ENCODE results near the gene MAOA. TPM values are rescaled to one million over a fixed set of nuclear protein-coding genes. Genes with fewer than 3 reads are reported as not detected.
"Not testable (repeated sequence)": the region's sequence is repeated elsewhere in the genome, so short reads cannot be mapped to it uniquely, and the experiment has no call there.

The MAOA gene
- total RNA-seq, 4 donors from 2014 or later: 287 to 362 (median 316) TPM

DNA sequence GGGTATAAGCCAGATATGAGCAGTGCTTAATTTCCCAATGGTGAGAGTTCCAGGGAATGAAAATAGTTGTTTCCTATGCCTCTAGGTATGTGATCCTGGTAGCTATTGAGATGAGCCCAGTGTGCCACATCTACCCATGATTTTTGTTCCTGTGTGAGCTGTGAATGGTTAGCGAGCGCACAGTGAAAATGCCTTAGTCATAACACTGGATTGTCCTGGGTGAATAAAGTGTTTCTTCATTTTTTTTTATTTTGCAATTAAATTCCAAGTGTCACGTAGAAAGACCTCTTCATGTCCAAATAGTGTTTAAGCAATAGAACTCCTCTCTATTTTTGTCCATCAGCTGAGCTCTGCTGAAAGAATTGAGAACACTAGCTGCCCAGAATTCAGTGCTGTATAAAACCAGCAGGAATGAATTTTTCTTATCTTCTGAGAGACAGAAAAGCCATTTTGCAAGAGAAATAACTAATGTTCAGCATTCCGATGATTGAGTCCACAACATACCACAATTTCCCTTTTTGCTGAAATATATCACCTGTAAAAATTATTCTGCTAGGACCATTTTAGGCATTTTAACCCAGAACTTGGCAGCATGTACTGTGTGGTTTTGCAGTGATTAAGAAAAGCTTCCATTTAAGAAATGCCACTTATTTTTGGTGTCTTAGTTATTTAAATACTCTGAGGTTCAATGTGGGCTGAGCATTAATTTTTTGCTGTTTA lies 5.6 kb downstream of the MAOA start:
- TF ChIP-seq, protein P1, sequence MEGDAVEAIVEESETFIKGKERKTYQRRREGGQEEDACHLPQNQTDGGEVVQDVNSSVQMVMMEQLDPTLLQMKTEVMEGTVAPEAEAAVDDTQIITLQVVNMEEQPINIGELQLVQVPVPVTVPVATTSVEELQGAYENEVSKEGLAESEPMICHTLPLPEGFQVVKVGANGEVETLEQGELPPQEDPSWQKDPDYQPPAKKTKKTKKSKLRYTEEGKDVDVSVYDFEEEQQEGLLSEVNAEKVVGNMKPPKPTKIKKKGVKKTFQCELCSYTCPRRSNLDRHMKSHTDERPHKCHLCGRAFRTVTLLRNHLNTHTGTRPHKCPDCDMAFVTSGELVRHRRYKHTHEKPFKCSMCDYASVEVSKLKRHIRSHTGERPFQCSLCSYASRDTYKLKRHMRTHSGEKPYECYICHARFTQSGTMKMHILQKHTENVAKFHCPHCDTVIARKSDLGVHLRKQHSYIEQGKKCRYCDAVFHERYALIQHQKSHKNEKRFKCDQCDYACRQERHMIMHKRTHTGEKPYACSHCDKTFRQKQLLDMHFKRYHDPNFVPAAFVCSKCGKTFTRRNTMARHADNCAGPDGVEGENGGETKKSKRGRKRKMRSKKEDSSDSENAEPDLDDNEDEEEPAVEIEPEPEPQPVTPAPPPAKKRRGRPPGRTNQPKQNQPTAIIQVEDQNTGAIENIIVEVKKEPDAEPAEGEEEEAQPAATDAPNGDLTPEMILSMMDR (IDR thresholded peaks at IDR 0.05): no peak
- no peak for TF ChIP-seq POLR2A (IDR thresholded peaks at IDR 0.05)
- intact Hi-C loops (cut with DNase I): loop anchor here (5.0 kb wide), 1 partner anchor 81 kb away; no protein-coding TSS in a partner anchor
- peaks cover 0 to 34% of the 10 kb centered on the region in 2 donors for H3K4me1 ChIP-seq
- 58 to 70% methylated on average over 4 of the region's 4 CpGs for WGBS, 2 donors
- no peak overlapping the region for H3K4me3 ChIP-seq (replicated peaks in 1 of 3)
- no peaks in the 10 kb centered on the region for H3K36me3 ChIP-seq
- no peaks in the 10 kb centered on the region for H3K27me3 ChIP-seq
- DNase-seq: peak; percentile 6 to 12
- peak overlapping the region in 2 of 3 donors; percentile 14 to 47 for H3K27ac ChIP-seq
- no peaks in the 10 kb centered on the region for H3K9me3 ChIP-seq

DNA sequence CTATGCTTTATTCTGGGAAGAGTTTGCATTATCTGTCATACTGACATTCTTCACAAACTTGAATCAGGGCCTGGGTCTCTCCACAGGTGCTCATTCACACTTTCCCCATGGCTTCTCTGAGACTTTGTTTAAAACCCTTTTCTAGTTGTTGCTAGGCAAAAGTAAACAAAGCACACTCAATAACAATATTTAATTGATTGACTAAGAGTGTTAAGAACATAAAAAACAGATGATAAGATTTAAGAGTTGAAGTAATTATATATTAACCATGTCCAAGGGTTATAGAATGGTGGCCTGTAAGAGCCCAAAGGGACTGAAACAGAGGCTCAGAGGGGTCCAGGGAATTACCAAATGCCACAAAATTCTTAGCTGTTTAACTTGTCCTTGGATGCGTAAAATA lies 7.1 kb downstream of the MAOA start:
- TF ChIP-seq, protein P1 (IDR thresholded peaks at IDR 0.05): no peak
- TF ChIP-seq POLR2A (IDR thresholded peaks at IDR 0.05): no peak
- H3K4me3 ChIP-seq (replicated peaks in 1 of 3): no peak overlapping the region
- no peaks in the 10 kb centered on the region for H3K9me3 ChIP-seq
- 94 to 100% methylated on average over 1 of the region's 1 CpG for WGBS, 2 donors
- intact Hi-C loops (cut with DNase I): loop anchor here (5.0 kb wide), 1 partner anchor 79 kb away; no protein-coding TSS in a partner anchor
- H3K27ac ChIP-seq: no peak overlapping the region
- no peaks in the 10 kb centered on the region for H3K36me3 ChIP-seq
- no peak for DNase-seq
- peaks cover 0 to 34% of the 10 kb centered on the region in 2 donors for H3K4me1 ChIP-seq
- H3K27me3 ChIP-seq: peaks cover 2% of the 10 kb centered on the region

DNA sequence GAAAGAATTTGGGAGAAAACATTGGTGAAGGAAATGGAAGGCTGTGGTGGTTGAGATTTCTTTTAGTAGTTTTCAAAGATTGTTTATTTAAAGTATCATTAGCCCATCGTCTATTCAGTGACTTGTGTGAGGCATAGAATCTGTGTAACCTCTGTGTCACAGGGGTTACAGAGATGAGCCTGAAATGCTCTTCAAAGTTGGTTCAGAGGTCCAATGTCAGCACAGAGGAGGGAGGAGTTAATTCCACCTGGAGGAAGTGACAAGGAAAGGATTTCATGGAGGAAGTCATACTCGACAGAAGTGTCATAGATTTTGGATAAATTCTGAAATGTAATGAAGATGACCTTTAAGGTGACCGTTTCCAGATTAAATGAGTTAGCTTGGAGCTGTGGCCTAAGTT lies 8.2 kb downstream of the MAOA start:
- Histone ChIP-seq H3K4me3 (replicated peaks in 1 of 3) (no peak overlapping the region), H3K36me3 (no peaks in the 10 kb centered on the region), H3K27ac (no peak overlapping the region), H3K27me3 (peaks cover 3% of the 10 kb centered on the region), H3K4me1 (peaks cover 0 to 34% of the 10 kb centered on the region in 2 donors), H3K9me3 (no peaks in the 10 kb centered on the region)
- WGBS, 2 donors: 69 to 77% methylated on average over 3 of the region's 3 CpGs
- no peak for DNase-seq
- TF ChIP-seq POLR2A (IDR thresholded peaks at IDR 0.05): no peak
- TF ChIP-seq, protein P1 (IDR thresholded peaks at IDR 0.05): no peak
- intact Hi-C loops (cut with DNase I): loop anchor here (5.0 kb wide), 1 partner anchor 78 kb away; no protein-coding TSS in a partner anchor

DNA sequence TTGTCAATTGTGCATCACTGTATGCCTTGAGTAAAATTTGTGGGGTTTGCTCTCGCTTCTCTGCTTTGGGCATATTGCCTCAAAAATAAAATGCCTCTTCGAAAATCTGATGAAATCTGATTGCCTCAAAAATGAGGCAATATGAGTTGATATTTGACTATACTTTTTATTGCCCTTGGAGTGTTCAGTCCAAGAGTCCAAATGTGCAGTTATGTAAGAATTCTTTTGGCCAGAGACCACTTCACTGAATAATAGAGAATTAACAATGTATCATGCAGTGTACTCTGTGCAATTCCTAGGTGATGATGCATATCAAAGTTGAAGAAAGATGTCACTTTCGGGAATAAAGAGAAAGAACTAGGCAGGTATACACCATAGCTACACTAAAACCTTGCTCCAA lies 8.6 kb downstream of the MAOA start:
- no peaks in the 10 kb centered on the region for H3K9me3 ChIP-seq
- no peak for TF ChIP-seq POLR2A (IDR thresholded peaks at IDR 0.05)
- TF ChIP-seq, protein P1 (IDR thresholded peaks at IDR 0.05): no peak
- no peak for DNase-seq
- intact Hi-C loops (cut with DNase I): loop anchor here (5.0 kb wide), 1 partner anchor 78 kb away; no protein-coding TSS in a partner anchor
- H3K4me3 ChIP-seq (replicated peaks in 1 of 3): no peak overlapping the region
- H3K36me3 ChIP-seq: no peaks in the 10 kb centered on the region
- H3K27ac ChIP-seq: no peak overlapping the region
- H3K27me3 ChIP-seq: peaks cover 3% of the 10 kb centered on the region
- 83 to 92% methylated on average over 3 of the region's 3 CpGs for WGBS, 2 donors
- H3K4me1 ChIP-seq: peaks cover 0 to 31% of the 10 kb centered on the region in 2 donors

DNA sequence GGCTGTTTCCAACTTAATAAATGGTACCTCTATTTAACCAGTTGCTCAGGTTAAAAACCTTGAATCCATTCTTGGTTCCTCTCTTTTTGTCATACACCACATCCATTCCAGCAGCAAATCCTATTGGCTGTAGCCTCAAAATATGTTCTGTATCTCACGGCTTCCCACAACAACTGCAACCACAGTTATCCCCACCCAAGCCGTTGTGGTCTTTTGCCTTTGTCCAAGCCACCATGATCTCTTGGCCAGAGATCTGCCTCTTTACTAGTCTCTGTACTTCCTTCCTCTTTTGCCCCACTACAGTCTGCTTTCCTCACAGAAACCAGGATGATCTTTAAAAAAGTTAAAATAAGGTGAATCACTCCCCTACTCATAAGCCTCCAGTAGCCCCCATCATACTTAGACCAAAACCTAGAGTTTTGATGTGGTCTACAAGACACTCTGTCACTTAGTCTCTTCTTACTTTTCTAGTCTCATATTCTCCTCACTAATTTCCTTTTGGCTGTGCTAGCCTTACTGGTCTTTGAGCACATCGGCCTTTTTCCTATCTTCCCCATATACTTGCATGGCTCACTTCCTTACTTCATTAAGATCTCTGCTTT lies 10.3 kb downstream of the MAOA start:
- no peak for DNase-seq
- TF ChIP-seq POLR2A (IDR thresholded peaks at IDR 0.05): no peak
- TF ChIP-seq, protein P1 (IDR thresholded peaks at IDR 0.05): no peak
- Histone ChIP-seq H3K36me3 (no peaks in the 10 kb centered on the region), H3K4me3 (replicated peaks in 1 of 3) (no peak overlapping the region), H3K9me3 (no peaks in the 10 kb centered on the region), H3K27me3 (peaks cover 3% of the 10 kb centered on the region), H3K4me1 (peaks cover 0 to 23% of the 10 kb centered on the region in 2 donors), H3K27ac (no peak overlapping the region)
- WGBS, 2 donors: 87 to 89% methylated on average over 3 of the region's 3 CpGs
- intact Hi-C loops (cut with DNase I): no loop called here

DNA sequence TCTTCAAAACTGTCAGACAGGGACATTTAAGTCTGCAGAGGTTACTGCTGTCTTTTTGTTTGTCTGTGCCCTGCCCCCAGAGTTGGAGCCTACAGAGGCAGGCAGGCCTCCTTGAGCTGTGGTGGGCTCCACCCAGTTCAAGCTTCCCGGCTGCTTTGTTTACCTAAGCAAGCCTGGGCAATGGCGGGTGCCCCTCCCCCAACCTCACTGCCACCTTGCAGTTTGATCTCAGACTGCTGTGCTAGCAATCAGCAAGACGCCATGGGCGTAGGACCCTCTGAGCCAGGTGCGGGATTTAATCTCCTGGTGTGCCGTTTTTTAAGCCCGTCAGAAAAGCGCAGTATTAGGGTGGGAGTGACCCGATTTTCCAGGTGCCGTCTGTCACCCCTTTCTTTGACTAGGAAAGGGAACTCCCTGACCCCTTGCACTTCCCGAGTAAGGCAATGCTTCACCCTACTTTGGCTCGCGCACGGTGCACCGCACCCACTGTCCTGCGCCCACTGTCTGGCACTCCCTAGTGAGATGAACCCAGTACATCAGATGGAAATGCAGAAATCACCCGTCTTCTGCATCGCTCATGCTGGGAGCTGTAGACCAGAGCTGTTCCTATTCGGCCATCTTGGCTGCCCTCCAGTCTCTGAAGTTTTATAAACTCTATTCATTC lies 20.0 kb downstream of the MAOA start:
- H3K9me3 ChIP-seq; H3K27ac ChIP-seq; H3K36me3 ChIP-seq; intact Hi-C loops (cut with DNase I); H3K4me3 ChIP-seq (replicated peaks in 1 of 3); H3K4me1 ChIP-seq; DNase-seq; H3K27me3 ChIP-seq: not testable (repeated sequence)
- WGBS, 2 donors: 80 to 88% methylated on average over 11 to 13 of the region's 19 CpGs
